Osteocyte (in vitro differentiated cells): ENCODE data around the gene SELPLG. TPM values are rescaled to one million over a fixed set of nuclear protein-coding genes. Genes with fewer than 3 reads are reported as not detected.

Experiments used
- DNase-seq: peaks from one replicate; pipeline ENCODE4 v3.0.0; 2021; ENCODE audit warnings: mixed read lengths; ENCODE audit not compliant: unreplicated experiment; ENCODE audit errors: extremely low spot score
- H3K27ac Mint-ChIP-seq: one replicate; pipeline ENCODE4 v1.8.0; 2021; ENCODE audit warnings: mild to moderate bottlenecking, mixed read lengths; ENCODE audit not compliant: unreplicated experiment
- H3K27me3 Mint-ChIP-seq: one replicate; pipeline ENCODE4 v1.8.0; 2021; ENCODE audit warnings: mixed read lengths; ENCODE audit not compliant: unreplicated experiment
- H3K36me3 Mint-ChIP-seq: one replicate; pipeline ENCODE4 v1.8.0; 2021; ENCODE audit warnings: mixed read lengths; ENCODE audit not compliant: unreplicated experiment
- H3K4me1 Mint-ChIP-seq: one replicate; pipeline ENCODE4 v1.8.0; 2021; ENCODE audit warnings: mixed read lengths; ENCODE audit not compliant: unreplicated experiment
- H3K4me3 Mint-ChIP-seq: one replicate; pipeline ENCODE4 v1.8.0; 2021; ENCODE audit warnings: mild to moderate bottlenecking, moderate library complexity, mixed read lengths; ENCODE audit not compliant: unreplicated experiment
- H3K9me3 Mint-ChIP-seq: one replicate; pipeline ENCODE4 v1.8.0; 2021; ENCODE audit warnings: mixed read lengths; ENCODE audit not compliant: unreplicated experiment
- total RNA-seq: library from RNA; stranded (reverse); gene quantifications from 2 replicates; pipeline ENCODE4 v1.2.1, GENCODE V29; 2021
- TF ChIP-seq, protein P1 (sequence below): fragments of 200-600 bp; sonication (generic); IDR thresholded peaks from 2 replicates; pipeline ENCODE4 v1.5.0; 2021; ENCODE audit warnings: antibody characterized with exemption, mild to moderate bottlenecking, moderate library complexity

SELPLG gene
- total RNA-seq, 1 donor from 2014 or later = 0.59 TPM

DNA sequence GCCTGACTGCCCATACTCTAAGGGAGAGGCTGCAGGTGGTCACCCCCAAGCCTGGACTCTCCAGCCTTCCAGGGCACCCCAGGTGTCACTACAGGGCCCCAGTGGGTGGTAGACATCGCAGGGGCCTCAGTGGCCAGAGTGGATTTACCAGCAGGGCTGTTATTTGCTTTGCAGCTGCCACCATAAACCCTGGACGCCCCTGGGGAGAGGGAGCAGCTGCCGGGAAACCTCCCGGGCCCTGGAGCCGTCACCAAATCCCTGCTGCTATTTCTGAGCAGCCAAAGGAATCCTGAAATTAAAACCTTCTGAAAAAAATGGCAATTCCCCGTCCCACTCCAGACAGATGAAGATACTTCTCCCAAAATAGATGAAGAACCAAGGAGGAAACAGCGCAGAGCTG, 49.7 kb downstream of the SELPLG start:
- H3K4me1 Mint-ChIP-seq = peaks cover 42% of the 10 kb centered on the region
- no peaks in the 10 kb centered on the region for H3K9me3 Mint-ChIP-seq
- TF ChIP-seq, protein P1, sequence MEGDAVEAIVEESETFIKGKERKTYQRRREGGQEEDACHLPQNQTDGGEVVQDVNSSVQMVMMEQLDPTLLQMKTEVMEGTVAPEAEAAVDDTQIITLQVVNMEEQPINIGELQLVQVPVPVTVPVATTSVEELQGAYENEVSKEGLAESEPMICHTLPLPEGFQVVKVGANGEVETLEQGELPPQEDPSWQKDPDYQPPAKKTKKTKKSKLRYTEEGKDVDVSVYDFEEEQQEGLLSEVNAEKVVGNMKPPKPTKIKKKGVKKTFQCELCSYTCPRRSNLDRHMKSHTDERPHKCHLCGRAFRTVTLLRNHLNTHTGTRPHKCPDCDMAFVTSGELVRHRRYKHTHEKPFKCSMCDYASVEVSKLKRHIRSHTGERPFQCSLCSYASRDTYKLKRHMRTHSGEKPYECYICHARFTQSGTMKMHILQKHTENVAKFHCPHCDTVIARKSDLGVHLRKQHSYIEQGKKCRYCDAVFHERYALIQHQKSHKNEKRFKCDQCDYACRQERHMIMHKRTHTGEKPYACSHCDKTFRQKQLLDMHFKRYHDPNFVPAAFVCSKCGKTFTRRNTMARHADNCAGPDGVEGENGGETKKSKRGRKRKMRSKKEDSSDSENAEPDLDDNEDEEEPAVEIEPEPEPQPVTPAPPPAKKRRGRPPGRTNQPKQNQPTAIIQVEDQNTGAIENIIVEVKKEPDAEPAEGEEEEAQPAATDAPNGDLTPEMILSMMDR = no peak
- no peaks in the 10 kb centered on the region for H3K36me3 Mint-ChIP-seq
- H3K27me3 Mint-ChIP-seq = no peaks in the 10 kb centered on the region
- no peak overlapping the region for H3K4me3 Mint-ChIP-seq
- H3K27ac Mint-ChIP-seq = peak overlapping the region; percentile 63
- no peak for DNase-seq

DNA sequence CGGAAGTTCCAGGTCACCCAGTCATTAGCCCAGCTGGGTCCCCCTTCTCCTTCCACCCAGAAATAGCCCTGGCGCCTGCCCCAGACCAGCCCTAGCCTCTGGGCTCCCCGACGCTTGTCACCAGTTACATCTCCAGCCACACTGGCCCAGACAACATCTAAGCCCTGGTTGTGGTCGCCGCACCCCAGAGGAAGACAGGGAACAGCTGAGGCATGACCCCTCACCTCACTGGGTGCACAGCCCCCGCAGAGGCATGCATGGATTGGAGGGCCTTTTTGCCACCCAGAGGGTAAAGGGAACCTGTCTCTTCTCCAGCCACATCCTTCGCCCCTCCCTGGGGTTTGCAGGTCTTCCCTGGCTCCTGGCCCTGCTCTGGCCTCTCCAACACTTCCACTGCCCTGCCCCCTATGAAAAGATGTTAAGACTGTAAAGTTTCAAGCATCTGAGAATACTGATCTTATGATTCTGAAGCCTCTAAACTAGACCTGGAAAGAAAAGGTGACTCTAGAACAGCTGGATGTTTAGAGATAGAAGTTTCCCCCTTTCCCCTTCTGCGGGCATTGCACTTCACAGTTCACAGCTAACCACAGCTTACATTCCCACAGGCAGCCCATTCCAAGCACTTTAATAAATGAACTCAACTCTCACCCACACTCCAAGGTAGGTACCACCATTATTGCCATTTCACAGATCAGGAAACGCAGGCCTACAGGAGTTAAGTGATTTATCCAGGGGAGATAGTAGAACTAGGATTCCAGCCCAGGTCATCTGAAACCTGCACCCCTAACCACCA, 50.5 kb downstream of the SELPLG start:
- DNase-seq = no peak
- H3K4me3 Mint-ChIP-seq = no peak overlapping the region
- no peaks in the 10 kb centered on the region for H3K9me3 Mint-ChIP-seq
- H3K27ac Mint-ChIP-seq = peak overlapping the region; percentile 31
- H3K27me3 Mint-ChIP-seq = no peaks in the 10 kb centered on the region
- TF ChIP-seq, protein P1 = no peak
- peaks cover 39% of the 10 kb centered on the region for H3K4me1 Mint-ChIP-seq
- H3K36me3 Mint-ChIP-seq = no peaks in the 10 kb centered on the region

DNA sequence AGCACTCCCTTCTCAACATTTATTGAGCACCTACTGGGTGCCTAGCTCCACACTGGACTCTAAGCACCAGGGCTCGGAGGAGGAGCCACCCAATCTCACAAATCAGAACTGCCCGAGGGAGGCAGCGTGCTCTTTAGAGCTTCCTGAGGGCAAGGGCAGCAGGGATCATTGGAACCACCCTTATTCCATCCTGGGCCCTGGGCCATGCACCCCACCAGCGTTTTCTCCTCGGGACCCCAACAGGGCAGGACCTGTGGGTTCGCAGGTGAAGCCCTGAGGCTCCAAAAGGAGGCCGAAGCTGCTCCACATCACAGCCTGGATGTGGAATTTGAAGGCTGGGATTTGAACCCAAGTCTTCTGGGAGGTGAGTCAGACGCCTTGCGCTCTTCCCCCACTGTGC, 51.2 kb downstream of the SELPLG start:
- DNase-seq = no peak
- Mint-ChIP-seq H3K27me3 (no peaks in the 10 kb centered on the region), H3K4me3 (no peak overlapping the region), H3K9me3 (no peaks in the 10 kb centered on the region), H3K4me1 (peaks cover 44% of the 10 kb centered on the region), H3K27ac (no peak overlapping the region), H3K36me3 (no peaks in the 10 kb centered on the region)
- TF ChIP-seq, protein P1 = no peak

DNA sequence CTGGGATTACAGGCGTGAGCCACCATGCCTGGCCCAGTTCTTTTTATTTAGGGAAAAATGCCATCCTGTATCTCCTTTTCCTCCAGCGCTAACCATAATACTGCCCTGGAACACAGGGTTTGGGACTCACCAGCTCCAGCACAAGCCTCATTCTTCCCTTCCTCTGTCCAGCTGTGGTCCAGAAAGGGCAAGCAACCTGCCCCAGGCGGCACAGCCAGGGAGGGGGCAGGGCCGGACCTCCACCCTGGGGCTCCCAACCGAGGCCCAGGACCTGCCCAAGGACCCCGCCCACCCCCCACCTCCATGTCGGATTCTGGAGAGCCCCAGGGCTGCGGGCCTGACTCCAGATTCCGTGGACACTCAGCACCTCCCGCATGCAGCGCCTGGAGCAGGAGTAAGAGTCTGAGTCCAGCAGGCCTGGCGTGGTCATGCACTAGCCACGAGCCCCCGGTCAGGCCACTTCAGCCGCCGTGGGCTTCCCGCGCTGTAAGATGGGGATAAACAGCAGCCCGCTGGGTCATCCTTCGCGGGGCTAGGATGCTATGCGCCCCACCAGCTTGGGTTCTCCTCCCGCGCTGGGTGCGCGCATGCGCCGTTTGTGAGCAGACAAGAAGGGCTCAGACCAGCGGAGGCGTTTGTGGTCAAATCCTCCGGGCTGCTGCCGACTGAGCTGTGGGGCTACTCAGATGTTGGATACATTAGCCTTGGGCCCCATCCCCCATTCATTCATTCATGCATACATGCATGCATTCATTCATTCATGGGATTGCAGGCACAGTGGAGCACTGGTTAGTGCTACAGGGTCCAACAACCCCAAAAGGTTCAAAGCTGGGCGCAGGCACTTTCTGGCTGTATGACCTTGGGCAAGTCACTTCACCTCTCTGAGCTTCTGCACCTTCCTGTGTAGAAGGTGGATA, 52.1 kb downstream of the SELPLG start:
- H3K27ac Mint-ChIP-seq = no peak overlapping the region
- no peaks in the 10 kb centered on the region for H3K36me3 Mint-ChIP-seq
- H3K27me3 Mint-ChIP-seq = no peaks in the 10 kb centered on the region
- H3K4me3 Mint-ChIP-seq = no peak overlapping the region
- no peaks in the 10 kb centered on the region for H3K9me3 Mint-ChIP-seq
- DNase-seq = no peak
- TF ChIP-seq, protein P1 = no peak
- peaks cover 49% of the 10 kb centered on the region for H3K4me1 Mint-ChIP-seq

DNA sequence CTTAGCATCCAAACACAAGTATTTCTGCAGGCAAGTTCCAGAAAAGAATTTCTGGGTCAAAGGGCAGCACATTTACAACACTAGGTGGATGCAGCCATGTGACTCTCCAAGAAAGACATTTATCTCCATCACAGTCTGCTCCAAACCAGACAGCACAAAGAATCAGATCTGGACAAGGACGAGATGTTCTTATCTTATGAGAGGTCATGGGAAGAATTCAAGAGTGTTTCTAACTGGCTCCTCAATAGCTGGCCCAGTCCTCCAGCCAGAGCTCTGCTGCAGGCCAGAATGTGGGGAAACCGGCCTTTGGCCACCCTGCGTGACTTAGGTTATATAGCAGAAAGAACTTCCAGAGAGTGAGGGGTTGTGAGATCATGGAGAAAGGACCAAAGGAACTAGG, 53.2 kb downstream of the SELPLG start:
- no peaks in the 10 kb centered on the region for H3K36me3 Mint-ChIP-seq
- no peak for DNase-seq
- TF ChIP-seq, protein P1 = no peak
- H3K4me3 Mint-ChIP-seq = no peak overlapping the region
- no peaks in the 10 kb centered on the region for H3K27me3 Mint-ChIP-seq
- H3K4me1 Mint-ChIP-seq = peaks cover 55% of the 10 kb centered on the region
- peak overlapping the region; percentile 75 for H3K27ac Mint-ChIP-seq
- H3K9me3 Mint-ChIP-seq = no peaks in the 10 kb centered on the region
